Measurements from ENCODE around the gene CNTROB.
A peak's percentile ranks its signal among the peaks of the same experiment; 100 is the strongest.

Gene CNTROB, protein sequence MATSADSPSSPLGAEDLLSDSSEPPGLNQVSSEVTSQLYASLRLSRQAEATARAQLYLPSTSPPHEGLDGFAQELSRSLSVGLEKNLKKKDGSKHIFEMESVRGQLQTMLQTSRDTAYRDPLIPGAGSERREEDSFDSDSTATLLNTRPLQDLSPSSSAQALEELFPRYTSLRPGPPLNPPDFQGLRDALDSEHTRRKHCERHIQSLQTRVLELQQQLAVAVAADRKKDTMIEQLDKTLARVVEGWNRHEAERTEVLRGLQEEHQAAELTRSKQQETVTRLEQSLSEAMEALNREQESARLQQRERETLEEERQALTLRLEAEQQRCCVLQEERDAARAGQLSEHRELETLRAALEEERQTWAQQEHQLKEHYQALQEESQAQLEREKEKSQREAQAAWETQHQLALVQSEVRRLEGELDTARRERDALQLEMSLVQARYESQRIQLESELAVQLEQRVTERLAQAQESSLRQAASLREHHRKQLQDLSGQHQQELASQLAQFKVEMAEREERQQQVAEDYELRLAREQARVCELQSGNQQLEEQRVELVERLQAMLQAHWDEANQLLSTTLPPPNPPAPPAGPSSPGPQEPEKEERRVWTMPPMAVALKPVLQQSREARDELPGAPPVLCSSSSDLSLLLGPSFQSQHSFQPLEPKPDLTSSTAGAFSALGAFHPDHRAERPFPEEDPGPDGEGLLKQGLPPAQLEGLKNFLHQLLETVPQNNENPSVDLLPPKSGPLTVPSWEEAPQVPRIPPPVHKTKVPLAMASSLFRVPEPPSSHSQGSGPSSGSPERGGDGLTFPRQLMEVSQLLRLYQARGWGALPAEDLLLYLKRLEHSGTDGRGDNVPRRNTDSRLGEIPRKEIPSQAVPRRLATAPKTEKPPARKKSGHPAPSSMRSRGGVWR

DNA sequence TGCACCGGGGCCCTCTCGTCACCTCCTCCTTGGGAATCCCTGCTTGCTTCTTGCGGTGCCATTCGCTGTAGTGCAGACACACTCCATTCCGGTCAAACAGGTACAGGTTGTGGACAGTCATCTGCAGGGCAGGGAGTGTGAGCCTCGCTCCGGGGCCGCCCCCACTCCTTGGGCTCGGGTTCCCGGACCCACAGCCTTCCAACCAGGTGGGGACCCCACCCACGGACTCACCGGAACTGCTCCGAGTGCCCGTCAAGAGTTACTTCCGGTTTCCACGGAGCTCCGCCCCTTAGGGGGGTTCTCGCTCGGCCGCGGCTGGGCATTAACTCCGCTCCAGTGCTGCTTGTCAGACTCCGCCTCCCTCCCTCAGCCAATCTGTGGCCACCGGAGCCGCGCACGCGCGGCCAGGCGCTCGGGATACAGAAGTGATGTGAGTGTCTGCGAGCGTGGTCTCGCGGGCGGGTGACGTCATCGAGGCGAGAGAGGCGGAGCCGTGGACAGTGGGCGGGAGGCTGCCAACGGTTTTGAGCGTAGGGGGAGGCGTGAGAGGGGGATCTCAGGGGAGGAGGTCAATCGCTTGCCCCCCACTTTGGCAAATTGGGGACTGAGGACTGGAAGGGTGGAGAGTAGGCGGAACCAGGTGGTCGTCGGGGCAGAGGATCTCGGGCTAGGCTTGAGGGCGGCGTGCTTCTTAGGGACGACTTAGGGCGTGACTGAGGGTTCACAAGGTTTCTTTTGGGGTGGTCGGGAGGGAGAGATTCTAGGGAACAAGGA, at the start of gene CNTROB, which contains the start of gene TRAPPC1:
CNTROB (plus strand) TSS at position 498 of the 774 bp plus-strand sequence. CDS start 874 bp downstream, outside the sequence.
TRAPPC1 (minus strand) TSS at position 238 of the 774 bp plus-strand sequence; CDS start at position 121, 117 bp downstream.
- Histone ChIP-seq H3K9me3 (ENCODE audit: severe bottlenecking) (no peaks in the 10 kb centered on the region), H3K27ac (ENCODE audit: poor library complexity, severe bottlenecking) (peak within 1 kb of the TSS; percentile 40), H3K36me3 (ENCODE audit: low read depth) (peaks cover 31% of the 10 kb centered on the region), H3K4me1 (ENCODE audit: insufficient read depth, poor library complexity, severe bottlenecking) (peaks cover 9% of the 10 kb centered on the region), H3K27me3 (ENCODE audit: insufficient read depth, poor library complexity, severe bottlenecking) (no peaks in the 10 kb centered on the region), H3K4me3 (ENCODE audit: severe bottlenecking) (peak within 1 kb of the TSS; percentile 78)
- TF ChIP-seq, protein P1, sequence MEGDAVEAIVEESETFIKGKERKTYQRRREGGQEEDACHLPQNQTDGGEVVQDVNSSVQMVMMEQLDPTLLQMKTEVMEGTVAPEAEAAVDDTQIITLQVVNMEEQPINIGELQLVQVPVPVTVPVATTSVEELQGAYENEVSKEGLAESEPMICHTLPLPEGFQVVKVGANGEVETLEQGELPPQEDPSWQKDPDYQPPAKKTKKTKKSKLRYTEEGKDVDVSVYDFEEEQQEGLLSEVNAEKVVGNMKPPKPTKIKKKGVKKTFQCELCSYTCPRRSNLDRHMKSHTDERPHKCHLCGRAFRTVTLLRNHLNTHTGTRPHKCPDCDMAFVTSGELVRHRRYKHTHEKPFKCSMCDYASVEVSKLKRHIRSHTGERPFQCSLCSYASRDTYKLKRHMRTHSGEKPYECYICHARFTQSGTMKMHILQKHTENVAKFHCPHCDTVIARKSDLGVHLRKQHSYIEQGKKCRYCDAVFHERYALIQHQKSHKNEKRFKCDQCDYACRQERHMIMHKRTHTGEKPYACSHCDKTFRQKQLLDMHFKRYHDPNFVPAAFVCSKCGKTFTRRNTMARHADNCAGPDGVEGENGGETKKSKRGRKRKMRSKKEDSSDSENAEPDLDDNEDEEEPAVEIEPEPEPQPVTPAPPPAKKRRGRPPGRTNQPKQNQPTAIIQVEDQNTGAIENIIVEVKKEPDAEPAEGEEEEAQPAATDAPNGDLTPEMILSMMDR (IDR thresholded peaks at IDR 0.05; ENCODE audit: poor library complexity, severe bottlenecking) = no peak
- DNase-seq (ENCODE audit: low spot score) (peak; percentile 99), ATAC-seq (ENCODE audit: low read depth) (peak; percentile 88)

DNA sequence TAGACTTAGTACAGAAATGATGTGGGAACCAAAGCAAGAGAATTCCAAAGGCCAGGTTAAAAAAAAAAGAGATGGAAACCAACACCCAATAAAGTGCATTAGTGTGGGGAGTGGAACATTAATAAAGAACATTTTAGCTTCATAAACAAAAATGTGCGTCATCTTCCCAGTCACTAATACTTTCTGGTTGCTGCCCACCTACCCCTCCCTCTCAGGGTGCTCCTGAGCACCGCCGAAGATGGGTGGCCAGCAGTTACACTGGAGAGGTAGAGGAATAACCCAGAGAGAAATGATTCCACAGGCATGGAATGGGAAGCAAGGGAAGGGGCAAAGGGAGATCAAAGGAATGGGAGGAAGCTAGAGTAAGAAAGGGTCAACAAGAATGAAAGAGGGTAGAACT, 49.4 kb upstream of the CNTROB start:
- Histone ChIP-seq H3K27ac (ENCODE audit: poor library complexity, severe bottlenecking) (peak overlapping the region; percentile 94), H3K4me1 (ENCODE audit: insufficient read depth, poor library complexity, severe bottlenecking) (peaks cover 12% of the 10 kb centered on the region), H3K27me3 (ENCODE audit: insufficient read depth, poor library complexity, severe bottlenecking) (no peaks in the 10 kb centered on the region), H3K36me3 (ENCODE audit: low read depth) (peaks cover 46% of the 10 kb centered on the region), H3K9me3 (ENCODE audit: severe bottlenecking) (no peaks in the 10 kb centered on the region), H3K4me3 (ENCODE audit: severe bottlenecking) (no peak overlapping the region)
- TF ChIP-seq, protein P1 (IDR thresholded peaks at IDR 0.05; ENCODE audit: poor library complexity, severe bottlenecking) = no peak
- ATAC-seq (ENCODE audit: low read depth) (no peak), DNase-seq (ENCODE audit: low spot score) (no peak)

- H3K27me3 ChIP-seq (ENCODE audit: insufficient read depth, poor library complexity, severe bottlenecking) = no peaks in the 10 kb centered on the region
- H3K27ac ChIP-seq (ENCODE audit: poor library complexity, severe bottlenecking) = peak overlapping the region; percentile 94
- DNase-seq (ENCODE audit: low spot score) (no peak), ATAC-seq (ENCODE audit: low read depth) (no peak)
- H3K4me3 ChIP-seq (ENCODE audit: severe bottlenecking) = peak overlapping the region; percentile 12
- TF ChIP-seq, protein P1 (IDR thresholded peaks at IDR 0.05; ENCODE audit: poor library complexity, severe bottlenecking) = no peak
- peaks cover 21% of the 10 kb centered on the region for H3K4me1 ChIP-seq (ENCODE audit: insufficient read depth, poor library complexity, severe bottlenecking)
- H3K9me3 ChIP-seq (ENCODE audit: severe bottlenecking) = no peaks in the 10 kb centered on the region
- peaks cover 33% of the 10 kb centered on the region for H3K36me3 ChIP-seq (ENCODE audit: low read depth)
Observed at GRCh38 chr17:7883781-7884386, 48.1 kb upstream of the CNTROB start.

DNA sequence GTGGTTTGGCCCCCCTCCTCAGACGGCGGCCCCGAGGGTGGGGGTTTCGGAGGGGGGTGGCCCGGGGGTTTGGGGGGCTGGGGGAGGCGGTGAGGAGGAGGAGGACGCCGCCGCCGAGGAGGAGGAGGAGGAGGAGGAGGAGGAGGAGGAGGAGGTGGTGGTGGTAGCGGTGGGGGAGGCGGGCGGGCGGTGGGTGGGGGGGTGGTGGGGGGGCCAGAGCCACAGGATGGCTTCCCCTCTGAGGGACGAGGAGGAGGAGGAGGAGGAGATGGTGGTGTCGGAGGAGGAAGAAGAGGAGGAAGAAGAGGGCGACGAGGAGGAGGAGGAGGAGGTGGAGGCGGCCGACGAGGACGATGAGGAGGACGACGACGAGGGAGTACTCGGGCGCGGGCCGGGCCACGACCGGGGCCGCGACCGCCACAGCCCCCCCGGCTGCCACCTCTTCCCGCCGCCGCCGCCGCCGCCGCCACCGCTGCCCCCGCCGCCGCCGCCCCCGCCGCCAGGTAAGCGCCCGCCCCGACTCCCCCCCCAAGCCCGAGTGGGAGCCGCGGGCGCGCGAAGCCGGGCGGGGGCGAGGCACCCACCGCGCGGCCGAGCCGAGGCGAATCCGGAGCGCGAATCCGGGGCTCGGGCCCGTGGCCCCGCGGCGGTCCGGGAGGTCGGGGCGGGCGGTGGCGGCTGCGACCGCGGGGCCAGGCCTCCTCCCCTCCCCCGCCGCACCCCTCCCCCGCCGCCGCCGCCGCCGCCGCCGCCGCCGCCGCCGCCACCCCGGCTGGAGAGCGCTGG, 47.2 kb upstream of the CNTROB start:
- peak overlapping the region; percentile 47 for H3K4me3 ChIP-seq (ENCODE audit: severe bottlenecking)
- H3K4me1 ChIP-seq (ENCODE audit: insufficient read depth, poor library complexity, severe bottlenecking) = peaks cover 27% of the 10 kb centered on the region
- DNase-seq (ENCODE audit: low spot score) (no peak), ATAC-seq (ENCODE audit: low read depth) (no peak)
- H3K36me3 ChIP-seq (ENCODE audit: low read depth) = peaks cover 29% of the 10 kb centered on the region
- no peaks in the 10 kb centered on the region for H3K9me3 ChIP-seq (ENCODE audit: severe bottlenecking)
- TF ChIP-seq, protein P1 (IDR thresholded peaks at IDR 0.05; ENCODE audit: poor library complexity, severe bottlenecking) = no peak
- H3K27me3 ChIP-seq (ENCODE audit: insufficient read depth, poor library complexity, severe bottlenecking) = no peaks in the 10 kb centered on the region
- H3K27ac ChIP-seq (ENCODE audit: poor library complexity, severe bottlenecking) = peak overlapping the region; percentile 94
